Rectal smooth muscle tissue (tissue), 1 donor: ENCODE results near the gene DLG1.

Source experiments
- H3K27ac ChIP-seq: one replicate; pipeline ENCODE4 v1.7.0; 2013; ENCODE audit warnings: low read depth, low read length, inconsistent platforms
- H3K27me3 ChIP-seq: one replicate; pipeline ENCODE4 v1.7.0; 2013; ENCODE audit warnings: low read length; ENCODE audit not compliant: control insufficient read depth, insufficient read depth
- H3K36me3 ChIP-seq: one replicate; pipeline ENCODE4 v1.7.0; 2013; ENCODE audit warnings: low read length; ENCODE audit not compliant: control insufficient read depth, insufficient read depth
- H3K4me1 ChIP-seq: one replicate; pipeline ENCODE4 v1.7.0; 2013; ENCODE audit warnings: low read length; ENCODE audit not compliant: control insufficient read depth, insufficient read depth
- H3K4me3 ChIP-seq: one replicate; pipeline ENCODE4 v1.7.0; 2013; ENCODE audit warnings: low read length
- H3K9ac ChIP-seq: one replicate; pipeline ENCODE4 v1.7.0; 2013; ENCODE audit warnings: low read length

Gene DLG1

DNA sequence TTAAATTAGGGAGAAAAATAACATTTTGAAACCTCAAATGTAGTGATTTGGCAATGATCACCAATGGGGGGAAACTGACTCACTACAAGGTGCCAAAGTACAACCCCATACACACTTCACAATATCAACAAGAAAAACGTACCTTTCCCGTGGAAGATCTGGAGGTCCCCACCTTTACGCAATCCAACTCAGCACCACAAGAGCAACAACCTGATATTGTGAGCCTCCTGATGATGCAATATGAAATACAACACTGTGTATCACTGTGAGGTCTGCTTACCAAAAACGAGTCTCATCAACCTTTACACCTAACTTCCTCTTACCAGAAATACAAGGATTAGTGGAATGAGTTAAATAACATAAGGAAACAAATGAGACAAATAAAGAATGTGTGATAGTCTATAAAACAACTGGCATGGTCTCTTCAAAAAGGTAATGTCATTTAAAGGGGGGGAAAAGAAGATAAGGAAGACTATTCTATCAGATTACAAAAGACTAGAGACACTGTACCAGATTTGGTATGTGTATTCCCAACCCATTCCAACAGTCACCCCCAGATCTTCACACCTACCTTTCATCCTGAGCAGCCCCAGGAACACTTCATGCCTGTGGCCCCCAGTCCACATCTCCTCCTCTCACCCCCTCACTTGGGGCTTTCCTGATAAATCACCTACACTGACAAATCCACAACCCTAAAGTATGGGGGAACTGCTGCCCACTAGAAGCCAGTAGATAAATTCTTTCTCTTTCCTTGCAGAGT lies 27.7 kb downstream of the DLG1 start:
- H3K36me3 ChIP-seq: no peaks in the 10 kb centered on the region
- no peak overlapping the region for H3K27ac ChIP-seq
- no peak overlapping the region for H3K4me3 ChIP-seq
- H3K27me3 ChIP-seq: no peaks in the 10 kb centered on the region
- H3K4me1 ChIP-seq: no peaks in the 10 kb centered on the region
- H3K9ac ChIP-seq: no peak overlapping the region

DNA sequence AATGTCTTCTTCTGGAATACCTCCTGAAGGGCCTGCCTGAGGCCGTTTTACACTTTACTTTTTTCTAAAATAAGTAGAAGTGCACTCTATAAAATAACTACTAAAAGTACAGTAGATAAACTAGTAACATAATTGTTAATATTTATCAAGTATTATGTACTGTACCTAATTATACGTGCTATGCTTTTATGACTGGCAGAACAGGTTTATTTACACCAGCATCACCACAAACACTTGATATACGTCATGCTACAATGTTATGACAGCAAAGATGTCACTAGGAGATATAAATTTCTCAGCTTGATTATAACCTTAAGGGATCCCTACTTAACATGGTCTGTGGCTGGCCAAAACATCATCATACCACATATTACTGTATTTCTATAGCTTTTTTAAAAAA lies 29.4 kb downstream of the DLG1 start:
- Histone ChIP-seq H3K27me3 (no peaks in the 10 kb centered on the region), H3K4me3 (no peak overlapping the region), H3K27ac (no peak overlapping the region), H3K4me1 (no peaks in the 10 kb centered on the region), H3K9ac (no peak overlapping the region), H3K36me3 (no peaks in the 10 kb centered on the region)

DNA sequence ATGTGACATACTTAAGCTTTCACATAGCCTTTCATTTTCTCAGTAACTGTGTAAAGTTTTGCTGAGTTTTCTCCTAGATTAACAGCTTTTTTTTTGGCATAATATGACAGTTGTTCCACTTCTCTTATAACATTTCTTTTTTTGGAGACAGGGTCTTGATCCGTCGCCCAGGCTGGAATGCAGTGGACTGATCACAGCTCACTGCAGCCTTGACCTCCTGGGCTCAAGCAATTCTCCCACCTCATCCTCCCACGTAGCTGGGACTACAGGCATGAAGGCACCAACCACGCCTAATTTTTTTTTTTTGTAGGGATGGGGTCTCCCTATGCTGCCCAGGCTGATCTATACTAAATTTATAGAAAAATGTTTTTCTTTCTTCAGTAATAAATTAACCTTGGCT lies 30.1 kb downstream of the DLG1 start:
- H3K36me3 ChIP-seq: no peaks in the 10 kb centered on the region
- no peak overlapping the region for H3K9ac ChIP-seq
- no peak overlapping the region for H3K4me3 ChIP-seq
- H3K27me3 ChIP-seq: no peaks in the 10 kb centered on the region
- no peaks in the 10 kb centered on the region for H3K4me1 ChIP-seq
- H3K27ac ChIP-seq: no peak overlapping the region

DNA sequence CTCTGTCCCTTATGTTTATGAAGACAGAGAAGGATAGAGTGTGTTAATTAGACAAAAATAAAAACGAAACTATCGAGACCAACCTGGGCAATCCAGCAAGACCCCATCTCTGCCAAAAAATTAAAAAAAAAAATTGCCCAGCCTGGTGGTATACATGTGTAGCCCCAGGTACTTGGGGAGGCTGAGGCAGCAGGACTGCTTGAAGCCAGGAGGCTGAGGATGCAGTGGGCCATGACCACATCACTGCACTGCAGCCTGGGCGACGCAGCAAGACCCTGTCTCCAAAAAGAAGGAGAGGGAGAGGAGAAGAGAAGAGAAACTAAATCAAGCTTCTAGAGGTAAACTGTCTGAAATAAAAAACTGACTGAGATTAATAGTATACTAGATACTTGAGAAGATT lies 32.1 kb downstream of the DLG1 start:
- Histone ChIP-seq H3K4me3 (no peak overlapping the region), H3K27ac (no peak overlapping the region), H3K9ac (no peak overlapping the region), H3K27me3 (no peaks in the 10 kb centered on the region), H3K36me3 (no peaks in the 10 kb centered on the region), H3K4me1 (no peaks in the 10 kb centered on the region)

DNA sequence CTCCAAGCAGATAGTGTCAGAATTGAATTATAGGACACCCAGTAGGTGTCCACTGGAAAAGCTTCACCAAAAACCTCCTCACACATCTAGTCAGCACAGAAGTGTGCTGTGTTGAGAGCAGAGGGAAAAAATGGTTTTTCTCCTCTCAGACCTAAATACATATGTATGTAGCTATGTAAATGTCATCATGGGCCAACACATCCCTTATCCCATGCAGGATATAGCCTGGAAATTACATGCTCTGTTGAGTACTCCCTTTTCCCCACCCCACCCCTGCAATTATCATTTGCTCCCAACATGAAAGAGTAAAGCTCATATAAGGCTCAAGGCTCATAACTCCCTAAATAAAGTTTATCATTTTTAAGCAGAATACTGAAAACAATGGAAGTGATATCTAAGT lies 35.7 kb downstream of the DLG1 start:
- Histone ChIP-seq H3K27me3 (no peaks in the 10 kb centered on the region), H3K27ac (no peak overlapping the region)

DNA sequence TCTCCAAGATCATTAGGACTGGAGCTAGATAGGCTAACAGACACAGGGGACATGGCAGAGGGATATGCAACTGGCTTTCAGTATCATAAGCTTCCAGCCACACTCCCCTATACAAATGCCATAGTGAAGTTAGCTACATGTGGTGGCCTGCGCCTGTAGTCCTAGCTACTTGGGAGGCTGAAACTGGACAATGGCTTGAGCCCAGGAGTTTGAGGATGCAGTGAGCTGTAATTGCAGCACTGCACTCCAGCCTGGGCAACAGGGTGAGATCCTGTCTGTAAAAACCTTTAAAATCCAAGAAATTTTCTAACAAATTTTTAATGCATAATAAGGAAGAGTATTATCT lies 37.3 kb downstream of the DLG1 start:
- Histone ChIP-seq H3K9ac (no peak overlapping the region), H3K4me3 (no peak overlapping the region), H3K36me3 (no peaks in the 10 kb centered on the region), H3K27me3 (no peaks in the 10 kb centered on the region), H3K27ac (no peak overlapping the region), H3K4me1 (no peaks in the 10 kb centered on the region)

More for the DNA sequence above, 35.7 kb downstream of the DLG1 start:
- H3K4me1 ChIP-seq: no peaks in the 10 kb centered on the region
- no peaks in the 10 kb centered on the region for H3K36me3 ChIP-seq
- H3K9ac ChIP-seq: no peak overlapping the region
- H3K4me3 ChIP-seq: no peak overlapping the region

DNA sequence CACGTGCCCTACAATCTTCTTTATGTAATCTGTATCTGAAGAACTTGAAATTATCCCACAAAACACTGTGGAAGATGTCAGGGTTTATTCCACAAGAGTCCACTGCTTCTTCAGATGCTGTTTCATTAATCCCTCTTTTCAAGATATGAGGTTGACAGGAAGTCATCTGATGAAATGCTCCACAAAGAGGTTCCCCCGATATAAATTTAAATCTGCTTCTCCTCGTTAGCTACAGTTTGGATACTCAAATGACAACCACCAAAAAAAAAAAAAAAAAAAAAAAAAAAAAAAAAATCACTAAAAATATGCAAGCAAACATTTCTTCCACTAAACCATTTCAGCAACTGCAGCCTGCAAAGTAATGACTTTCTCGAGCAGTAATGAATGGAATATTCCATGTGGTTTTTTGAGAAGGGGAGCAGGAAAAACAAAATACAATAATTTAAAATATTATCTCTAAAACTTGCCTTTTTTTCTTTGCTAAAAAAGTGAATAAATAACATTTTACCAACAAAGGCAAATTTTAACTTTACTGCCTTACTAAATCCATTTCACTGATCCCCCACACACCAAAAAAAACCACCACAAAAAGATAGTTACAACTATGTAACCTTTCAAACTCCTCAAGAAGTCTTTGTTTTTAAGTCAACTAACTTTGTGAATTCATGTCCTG lies 37.8 kb downstream of the DLG1 start:
- Histone ChIP-seq H3K4me3 (no peak overlapping the region), H3K9ac (no peak overlapping the region), H3K4me1 (no peaks in the 10 kb centered on the region), H3K27ac (no peak overlapping the region), H3K27me3 (no peaks in the 10 kb centered on the region), H3K36me3 (no peaks in the 10 kb centered on the region)

DNA sequence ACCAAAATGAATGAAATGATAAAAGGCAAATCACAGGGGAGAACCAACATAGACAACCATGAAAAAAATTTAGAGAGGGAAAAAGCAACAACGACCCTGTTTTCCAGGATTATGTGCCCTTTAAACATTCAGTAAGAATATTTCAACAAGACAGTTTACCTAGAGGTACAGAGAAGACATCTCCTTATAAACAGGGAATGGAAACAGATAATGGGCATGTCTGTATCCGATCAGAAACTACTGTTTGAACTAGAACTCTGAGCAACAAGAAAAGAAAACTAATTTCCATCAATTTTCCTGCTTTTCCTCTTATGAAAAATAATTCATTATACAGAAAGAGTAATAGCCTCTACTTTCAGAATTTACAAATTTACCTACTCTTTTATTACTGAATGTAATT lies 39.3 kb downstream of the DLG1 start:
- no peaks in the 10 kb centered on the region for H3K36me3 ChIP-seq
- no peak overlapping the region for H3K9ac ChIP-seq
- H3K4me1 ChIP-seq: no peaks in the 10 kb centered on the region
- H3K27ac ChIP-seq: no peak overlapping the region
- H3K27me3 ChIP-seq: no peaks in the 10 kb centered on the region
- no peak overlapping the region for H3K4me3 ChIP-seq

DNA sequence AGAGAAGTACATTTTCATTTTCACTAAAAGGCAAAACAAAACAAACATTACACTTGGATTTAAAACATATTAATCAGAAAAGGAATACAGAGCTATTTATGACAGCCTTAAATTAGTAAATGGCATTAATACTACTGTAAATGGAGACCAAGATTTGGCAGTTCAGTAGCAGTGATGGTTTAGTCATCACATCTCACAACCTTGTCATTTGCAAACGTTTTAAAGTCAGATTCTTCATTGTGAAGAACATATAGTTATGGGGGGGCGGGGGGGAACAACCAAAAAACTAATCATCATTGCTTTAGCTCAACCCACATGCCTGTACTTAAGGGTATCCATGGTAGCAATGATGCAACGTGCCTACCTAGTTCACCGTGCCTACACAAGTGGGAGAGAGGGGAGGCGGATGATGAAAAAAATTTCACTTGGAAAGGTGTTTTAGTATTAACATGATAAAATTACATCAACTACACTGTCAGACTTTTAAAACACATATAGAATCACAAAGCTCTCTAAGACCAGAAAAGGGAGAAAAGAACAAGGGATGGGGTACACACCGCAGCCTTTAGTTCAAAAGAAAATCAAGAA lies 40.1 kb downstream of the DLG1 start:
- no peak overlapping the region for H3K27ac ChIP-seq
- no peak overlapping the region for H3K9ac ChIP-seq
- H3K27me3 ChIP-seq: no peaks in the 10 kb centered on the region
- no peaks in the 10 kb centered on the region for H3K4me1 ChIP-seq
- no peak overlapping the region for H3K4me3 ChIP-seq
- H3K36me3 ChIP-seq: no peaks in the 10 kb centered on the region

DNA sequence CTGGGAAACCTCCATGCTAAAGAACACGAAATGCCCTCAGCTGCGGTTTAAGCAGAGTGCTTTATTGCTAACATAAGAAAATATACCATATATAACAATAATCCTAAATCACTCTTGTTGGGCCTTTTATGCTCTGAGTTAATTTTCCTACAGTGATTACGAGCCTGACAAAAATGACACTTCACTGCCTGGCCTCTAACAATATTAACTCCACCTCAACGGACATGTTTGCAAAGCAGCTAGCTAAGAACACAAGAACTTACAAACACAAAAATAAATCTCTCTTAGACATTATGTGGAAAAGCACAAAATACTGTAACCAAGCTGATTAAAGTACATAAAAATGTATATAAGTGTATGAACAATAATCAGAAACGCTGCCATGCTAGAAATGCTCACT lies 40.7 kb downstream of the DLG1 start:
- Histone ChIP-seq H3K27me3 (no peaks in the 10 kb centered on the region), H3K4me3 (no peak overlapping the region), H3K36me3 (no peaks in the 10 kb centered on the region), H3K4me1 (no peaks in the 10 kb centered on the region), H3K27ac (no peak overlapping the region), H3K9ac (no peak overlapping the region)

DNA sequence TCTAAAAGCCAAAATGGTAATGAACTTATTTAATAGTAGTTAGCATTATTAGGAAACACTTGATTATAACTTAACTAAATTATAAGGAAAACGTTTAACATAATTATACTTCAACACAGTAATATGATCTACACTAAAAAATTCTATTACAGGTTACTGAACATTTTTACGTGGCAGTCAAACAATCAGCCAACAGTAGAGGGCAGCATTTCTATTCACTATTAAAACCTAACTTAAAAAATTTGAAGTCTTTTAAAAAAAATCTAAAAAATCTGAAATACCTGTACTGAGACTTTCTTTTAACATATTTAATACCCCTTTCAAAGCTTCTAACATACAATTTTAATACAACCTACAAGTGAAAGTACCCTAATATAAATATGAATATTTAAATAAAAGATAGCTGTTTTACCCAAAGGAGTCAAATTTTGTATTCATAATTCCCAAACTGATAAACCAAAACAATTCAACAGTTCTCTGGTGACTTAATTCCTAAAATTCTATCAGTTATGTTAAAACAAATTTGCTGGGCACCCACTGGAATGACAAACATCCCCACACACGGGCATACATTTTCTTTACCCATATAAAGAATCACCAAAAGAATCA lies 41.5 kb downstream of the DLG1 start:
- H3K36me3 ChIP-seq: no peaks in the 10 kb centered on the region
- H3K4me1 ChIP-seq: no peaks in the 10 kb centered on the region
- no peak overlapping the region for H3K27ac ChIP-seq
- no peaks in the 10 kb centered on the region for H3K27me3 ChIP-seq
- no peak overlapping the region for H3K9ac ChIP-seq
- no peak overlapping the region for H3K4me3 ChIP-seq

DNA sequence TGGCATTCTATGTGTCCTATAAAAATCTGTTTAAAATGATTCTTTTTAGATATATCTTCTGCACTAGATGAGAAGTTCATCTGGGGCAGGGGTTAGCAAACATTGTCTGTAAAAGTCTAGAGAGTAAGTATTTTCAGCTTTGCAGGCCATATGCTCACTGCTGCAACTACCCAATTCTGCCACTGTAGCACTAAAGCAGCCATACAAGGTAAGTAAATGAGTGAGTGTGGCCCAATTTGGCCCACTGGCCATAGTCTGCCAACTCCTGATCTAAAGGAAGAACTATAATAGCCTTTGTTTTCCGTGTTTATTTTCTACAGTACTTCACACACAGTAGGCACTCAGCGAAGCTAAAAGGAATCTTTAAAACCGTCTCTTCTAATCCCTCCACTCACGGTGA lies 42.3 kb downstream of the DLG1 start:
- Histone ChIP-seq H3K36me3 (no peaks in the 10 kb centered on the region), H3K4me1 (no peaks in the 10 kb centered on the region), H3K4me3 (no peak overlapping the region), H3K27ac (no peak overlapping the region), H3K9ac (no peak overlapping the region), H3K27me3 (no peaks in the 10 kb centered on the region)
